Measurements from ENCODE around the gene FAM110D.

FAM110D gene

GRCh38 chr1:26168410-26169197 is 9.7 kb downstream of the FAM110D start, which contains the start of gene C1orf232:
Gene C1orf232 (minus strand): TSS chr1:26168963. CDS start chr1:26168499, 464 bp downstream.
- H3K4me1 ChIP-seq (ENCODE audit: control insufficient read depth, insufficient read depth, low read length), result peaks cover 15% of the 10 kb centered on the region
- peaks cover 4% of the 10 kb centered on the region for H3K27me3 ChIP-seq (replicated peaks; ENCODE audit: control insufficient read depth, insufficient read depth, low read length)
- no peaks in the 10 kb centered on the region for H3K36me3 ChIP-seq (ENCODE audit: control insufficient read depth, insufficient read depth, low read length, severe bottlenecking)
- peak within 1 kb of the TSS; percentile 96 for H3K9ac ChIP-seq (ENCODE audit: low read length)
- peak within 1 kb of the TSS; percentile 89 for H3K4me3 ChIP-seq (ENCODE audit: low read length)
- no peaks in the 10 kb centered on the region for H3K9me3 ChIP-seq (ENCODE audit: control insufficient read depth, low read length)
- DNase-seq (ENCODE audit: low read depth), result no peak

- no peak for DNase-seq (ENCODE audit: low read depth)
- H3K4me3 ChIP-seq (ENCODE audit: low read length), result peak overlapping the region; percentile 89
- peak overlapping the region; percentile 96 for H3K9ac ChIP-seq (ENCODE audit: low read length)
- H3K27me3 ChIP-seq (replicated peaks; ENCODE audit: control insufficient read depth, insufficient read depth, low read length), result no peaks in the 10 kb centered on the region
- H3K36me3 ChIP-seq (ENCODE audit: control insufficient read depth, insufficient read depth, low read length, severe bottlenecking), result no peaks in the 10 kb centered on the region
- peaks cover 15% of the 10 kb centered on the region for H3K4me1 ChIP-seq (ENCODE audit: control insufficient read depth, insufficient read depth, low read length)
- H3K9me3 ChIP-seq (ENCODE audit: control insufficient read depth, low read length), result no peaks in the 10 kb centered on the region
These were observed 10.3 kb downstream of the FAM110D start for GRCh38 chr1:26169198-26169554.

DNA sequence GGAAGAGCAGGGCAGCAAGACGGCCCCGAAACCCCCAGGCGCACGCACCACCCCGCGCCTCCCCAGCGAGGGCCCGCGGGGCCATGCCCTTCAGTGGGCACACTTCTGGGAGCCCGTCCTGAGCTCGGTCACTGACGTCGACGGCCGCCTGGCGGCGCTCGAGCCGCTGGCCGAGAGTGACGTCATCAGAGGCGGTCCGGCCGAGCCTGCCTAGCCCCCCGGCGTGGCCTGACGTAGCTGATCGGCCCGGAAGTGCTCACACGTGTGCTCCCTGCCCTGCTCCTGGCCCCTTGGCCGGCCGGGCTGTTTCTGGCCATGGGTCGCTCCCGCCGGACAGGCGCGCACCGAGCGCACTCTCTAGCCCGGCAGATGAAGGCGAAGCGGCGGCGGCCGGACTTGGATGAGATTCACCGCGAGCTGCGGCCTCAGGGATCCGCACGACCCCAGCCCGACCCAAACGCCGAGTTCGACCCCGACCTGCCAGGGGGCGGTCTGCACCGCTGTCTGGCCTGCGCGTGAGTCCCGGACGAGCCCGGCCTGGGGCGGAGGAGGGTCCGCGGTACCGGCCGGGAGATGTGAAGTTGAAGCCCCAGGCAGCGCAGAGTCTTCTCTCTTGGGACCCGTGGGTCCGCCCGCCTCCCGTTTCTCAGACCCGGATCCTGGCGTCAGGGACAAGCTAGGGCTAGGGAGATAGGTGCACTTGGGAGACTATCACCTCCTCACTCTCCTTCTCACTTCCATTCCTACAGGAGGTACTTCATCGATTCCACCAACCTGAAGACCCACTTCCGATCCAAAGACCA is 11.0 kb downstream of the FAM110D start, which contains the start of gene ZNF593:
ZNF593 (plus strand) TSS at position 240 of the 803 bp plus-strand sequence; CDS start at position 316, 76 bp downstream.
- Histone ChIP-seq H3K9ac (ENCODE audit: low read length) (peak within 1 kb of the TSS; percentile 96), H3K27me3 (replicated peaks; ENCODE audit: control insufficient read depth, insufficient read depth, low read length) (no peaks in the 10 kb centered on the region), H3K4me3 (ENCODE audit: low read length) (peak within 1 kb of the TSS; percentile 89), H3K4me1 (ENCODE audit: control insufficient read depth, insufficient read depth, low read length) (peaks cover 15% of the 10 kb centered on the region), H3K9me3 (ENCODE audit: control insufficient read depth, low read length) (no peaks in the 10 kb centered on the region), H3K36me3 (ENCODE audit: control insufficient read depth, insufficient read depth, low read length, severe bottlenecking) (no peaks in the 10 kb centered on the region)
- peak; percentile 98 for DNase-seq (ENCODE audit: low read depth)

- no peak for DNase-seq (ENCODE audit: low read depth)
- Histone ChIP-seq H3K27me3 (replicated peaks; ENCODE audit: control insufficient read depth, insufficient read depth, low read length) (no peaks in the 10 kb centered on the region), H3K4me3 (ENCODE audit: low read length) (peak overlapping the region; percentile 89), H3K4me1 (ENCODE audit: control insufficient read depth, insufficient read depth, low read length) (peaks cover 15% of the 10 kb centered on the region), H3K36me3 (ENCODE audit: control insufficient read depth, insufficient read depth, low read length, severe bottlenecking) (no peaks in the 10 kb centered on the region), H3K9me3 (ENCODE audit: control insufficient read depth, low read length) (no peaks in the 10 kb centered on the region), H3K9ac (ENCODE audit: low read length) (peak overlapping the region; percentile 96)
These were observed 11.6 kb downstream of the FAM110D start for GRCh38 chr1:26170472-26170821.

DNA sequence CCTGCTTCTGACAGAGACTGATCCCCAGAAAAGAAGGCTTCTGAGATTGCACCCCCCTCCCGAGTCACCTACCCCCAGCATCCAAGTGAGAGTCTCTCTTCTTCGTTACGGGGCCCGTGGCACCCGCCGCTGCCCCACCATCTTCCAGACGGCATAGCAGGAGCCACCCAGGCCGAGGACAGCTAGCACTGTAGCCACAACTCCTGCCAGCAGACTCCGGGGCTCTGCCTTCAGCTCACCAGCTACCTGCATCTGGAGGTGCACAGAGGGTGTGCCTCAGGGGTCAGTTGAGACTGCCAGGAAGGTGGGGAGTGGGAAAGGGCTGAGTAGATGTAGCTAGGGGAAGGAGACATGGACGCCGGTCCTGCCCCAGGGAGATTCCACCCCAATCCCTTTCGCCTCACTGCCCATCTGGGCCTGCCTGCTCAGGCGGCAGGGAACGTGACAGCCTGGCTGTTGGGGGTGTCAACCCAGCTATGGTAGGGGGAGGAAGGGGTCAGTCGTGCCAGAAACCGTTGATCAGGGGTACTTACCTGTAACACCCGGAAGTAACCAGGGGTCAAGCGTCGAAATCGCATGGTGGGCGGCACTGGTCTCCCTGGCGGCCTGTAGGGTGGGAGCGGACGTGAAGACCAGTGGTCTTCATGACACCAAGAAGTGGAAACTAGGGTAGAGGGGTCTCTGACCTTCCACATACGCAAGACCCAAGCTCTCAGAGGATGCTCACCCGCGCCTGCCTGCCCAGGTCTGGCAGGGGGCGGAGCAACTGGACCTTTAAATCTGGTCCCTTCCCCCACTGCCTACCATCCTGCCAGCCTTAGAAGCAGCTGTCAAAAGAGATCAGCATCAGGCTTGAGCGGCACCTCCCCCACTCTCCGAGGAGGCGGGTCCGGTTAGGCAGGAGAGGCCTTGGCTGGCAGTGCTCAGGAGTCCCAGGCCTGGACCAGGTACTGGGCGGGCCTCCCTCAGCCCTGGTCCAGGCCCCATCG is 12.5 kb downstream of the FAM110D start, which contains the start of gene ZNF593OS:
ZNF593OS (minus strand) TSS at position 749 of the 989 bp plus-strand sequence; CDS start at position 578, 171 bp downstream.
- no peaks in the 10 kb centered on the region for H3K27me3 ChIP-seq (replicated peaks; ENCODE audit: control insufficient read depth, insufficient read depth, low read length)
- H3K36me3 ChIP-seq (ENCODE audit: control insufficient read depth, insufficient read depth, low read length, severe bottlenecking), result no peaks in the 10 kb centered on the region
- peak within 1 kb of the TSS; percentile 89 for H3K4me3 ChIP-seq (ENCODE audit: low read length)
- H3K9me3 ChIP-seq (ENCODE audit: control insufficient read depth, low read length), result no peaks in the 10 kb centered on the region
- peaks cover 15% of the 10 kb centered on the region for H3K4me1 ChIP-seq (ENCODE audit: control insufficient read depth, insufficient read depth, low read length)
- DNase-seq (ENCODE audit: low read depth), result no peak
- H3K9ac ChIP-seq (ENCODE audit: low read length), result peak within 1 kb of the TSS; percentile 96

GRCh38 chr1:26175346-26175745 is 16.5 kb downstream of the FAM110D start:
- H3K4me3 ChIP-seq (ENCODE audit: low read length), result no peak overlapping the region
- H3K4me1 ChIP-seq (ENCODE audit: control insufficient read depth, insufficient read depth, low read length), result peaks cover 9% of the 10 kb centered on the region
- no peaks in the 10 kb centered on the region for H3K36me3 ChIP-seq (ENCODE audit: control insufficient read depth, insufficient read depth, low read length, severe bottlenecking)
- no peaks in the 10 kb centered on the region for H3K9me3 ChIP-seq (ENCODE audit: control insufficient read depth, low read length)
- H3K9ac ChIP-seq (ENCODE audit: low read length), result no peak overlapping the region
- H3K27me3 ChIP-seq (replicated peaks; ENCODE audit: control insufficient read depth, insufficient read depth, low read length), result no peaks in the 10 kb centered on the region
- DNase-seq (ENCODE audit: low read depth), result no peak

DNA sequence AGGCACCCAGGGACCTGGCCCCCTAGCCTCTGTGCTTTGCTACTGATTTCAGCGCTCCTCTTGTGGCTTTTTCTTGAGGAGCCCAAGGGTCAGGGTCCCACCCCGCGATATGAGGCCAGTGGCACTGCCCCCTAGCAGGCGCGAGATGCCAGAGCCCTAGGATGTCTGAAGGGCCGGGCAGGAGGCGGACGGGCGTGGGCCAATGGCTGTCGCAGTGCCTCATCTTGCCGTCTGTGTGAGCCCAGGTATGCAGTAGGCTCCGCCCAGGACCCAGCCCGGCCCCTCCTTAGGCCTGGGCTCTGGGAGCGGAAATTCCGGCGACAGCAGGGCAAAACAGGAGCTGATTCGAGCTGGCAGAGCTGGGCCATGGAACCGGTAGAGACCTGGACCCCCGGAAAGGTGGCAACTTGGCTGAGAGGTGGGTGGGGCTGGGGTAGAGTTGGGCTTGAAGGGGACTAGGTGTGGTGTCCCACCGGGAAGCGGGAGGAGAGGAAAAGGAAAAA is 18.4 kb downstream of the FAM110D start, which contains the start of gene CNKSR1:
CNKSR1 (plus strand) TSS at position 310 of the 503 bp plus-strand sequence; CDS start at position 367, 57 bp downstream.
- H3K36me3 ChIP-seq (ENCODE audit: control insufficient read depth, insufficient read depth, low read length, severe bottlenecking), result no peaks in the 10 kb centered on the region
- DNase-seq (ENCODE audit: low read depth), result no peak

GRCh38 chr1:26180010-26180506 is 21.2 kb downstream of the FAM110D start:
- H3K9me3 ChIP-seq (ENCODE audit: control insufficient read depth, low read length), result no peaks in the 10 kb centered on the region
- DNase-seq (ENCODE audit: low read depth), result no peak
- no peak overlapping the region for H3K4me3 ChIP-seq (ENCODE audit: low read length)
- H3K4me1 ChIP-seq (ENCODE audit: control insufficient read depth, insufficient read depth, low read length), result no peaks in the 10 kb centered on the region
- H3K36me3 ChIP-seq (ENCODE audit: control insufficient read depth, insufficient read depth, low read length, severe bottlenecking), result no peaks in the 10 kb centered on the region
- no peak overlapping the region for H3K9ac ChIP-seq (ENCODE audit: low read length)
- H3K27me3 ChIP-seq (replicated peaks; ENCODE audit: control insufficient read depth, insufficient read depth, low read length), result peaks cover 2% of the 10 kb centered on the region

More for the DNA sequence above, 18.4 kb downstream of the FAM110D start, which contains the start of gene CNKSR1:
- Histone ChIP-seq H3K4me1 (ENCODE audit: control insufficient read depth, insufficient read depth, low read length) (no peaks in the 10 kb centered on the region), H3K27me3 (replicated peaks; ENCODE audit: control insufficient read depth, insufficient read depth, low read length) (no peaks in the 10 kb centered on the region), H3K4me3 (ENCODE audit: low read length) (no peak within 1 kb of the TSS), H3K9ac (ENCODE audit: low read length) (no peak within 1 kb of the TSS), H3K9me3 (ENCODE audit: control insufficient read depth, low read length) (no peaks in the 10 kb centered on the region)

- Histone ChIP-seq H3K36me3 (ENCODE audit: control insufficient read depth, insufficient read depth, low read length, severe bottlenecking) (no peaks in the 10 kb centered on the region), H3K9ac (ENCODE audit: low read length) (no peak overlapping the region), H3K4me3 (ENCODE audit: low read length) (no peak overlapping the region), H3K9me3 (ENCODE audit: control insufficient read depth, low read length) (no peaks in the 10 kb centered on the region), H3K4me1 (ENCODE audit: control insufficient read depth, insufficient read depth, low read length) (no peaks in the 10 kb centered on the region), H3K27me3 (replicated peaks; ENCODE audit: control insufficient read depth, insufficient read depth, low read length) (peaks cover 8% of the 10 kb centered on the region)
- no peak for DNase-seq (ENCODE audit: low read depth)
These were observed 22.9 kb downstream of the FAM110D start for GRCh38 chr1:26181586-26182382.

DNA sequence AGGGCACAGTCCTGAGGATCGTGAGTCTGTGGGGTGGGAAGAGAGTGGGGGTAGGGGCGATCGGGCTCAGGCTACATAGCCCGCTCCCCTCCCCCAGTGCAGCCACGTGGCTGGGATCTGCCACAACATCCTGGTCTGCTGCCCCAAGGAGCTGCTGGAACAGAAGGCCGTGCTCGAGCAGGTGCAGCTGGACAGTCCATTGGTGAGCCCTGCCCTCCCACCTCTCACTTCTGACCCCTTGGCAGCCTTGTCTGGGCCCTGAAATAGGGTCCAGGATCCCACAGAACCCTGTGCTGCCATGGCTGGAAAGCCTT is 23.5 kb downstream of the FAM110D start:
- Histone ChIP-seq H3K9me3 (ENCODE audit: control insufficient read depth, low read length) (no peaks in the 10 kb centered on the region), H3K4me3 (ENCODE audit: low read length) (no peak overlapping the region), H3K36me3 (ENCODE audit: control insufficient read depth, insufficient read depth, low read length, severe bottlenecking) (no peaks in the 10 kb centered on the region), H3K9ac (ENCODE audit: low read length) (no peak overlapping the region), H3K27me3 (replicated peaks; ENCODE audit: control insufficient read depth, insufficient read depth, low read length) (peaks cover 14% of the 10 kb centered on the region), H3K4me1 (ENCODE audit: control insufficient read depth, insufficient read depth, low read length) (no peaks in the 10 kb centered on the region)
- no peak for DNase-seq (ENCODE audit: low read depth)
